Measurements from ENCODE around the gene ETNPPL. TPM values are rescaled to one million over a fixed set of nuclear protein-coding genes. Genes with fewer than 3 reads are reported as not detected.

Gene ETNPPL
- total and polyA plus RNA-seq, 9 of the 15 experiments (the other 6 are each of a cell fraction or from before 2014, with no cell fraction given): 0.06 to 0.14 TPM; not detected in 7

DNA sequence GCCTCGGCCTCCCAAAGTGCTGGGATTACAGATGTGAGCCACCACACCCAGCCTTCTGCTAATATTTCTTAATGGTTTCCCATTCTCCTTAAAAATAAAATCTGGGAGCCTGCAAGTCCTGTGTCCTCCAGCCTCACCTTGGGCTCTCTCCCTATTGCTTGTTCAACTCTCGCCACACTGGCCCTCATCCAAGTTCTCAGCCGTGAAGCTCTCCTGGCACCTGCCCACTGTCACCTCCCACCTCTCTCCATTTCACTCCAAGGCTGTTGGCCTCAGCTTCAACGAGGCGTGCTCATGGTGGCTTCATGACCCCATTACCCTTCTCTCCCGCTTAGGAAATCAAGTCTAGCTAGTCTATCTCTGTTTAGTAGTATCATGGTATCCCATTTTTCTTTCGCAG lies 9.5 kb upstream of the ETNPPL start:
- intact Hi-C loops (cut with micrococcal nuclease): no loop called here
- H3K79me2 ChIP-seq (ENCODE audit: control insufficient read depth, insufficient read depth, low read length): no peaks in the 10 kb centered on the region
- H3K9me3 ChIP-seq (replicated peaks; ENCODE audit: control insufficient read depth, insufficient read depth, low read depth, low read length): no peaks in the 10 kb centered on the region
- POLR2A ChIA-PET: no interaction called here
- no peaks in the 10 kb centered on the region for H4K20me1 ChIP-seq (replicated peaks; ENCODE audit: control insufficient read depth, insufficient read depth, low read length)
- DNase-seq (ENCODE audit: extremely low read depth in 1 of 4, low spot score in 3 of 4) (no peak), ATAC-seq (no peak), FAIRE-seq (no peak)
- H3K27me3 ChIP-seq (ENCODE audit: control insufficient read depth in 2 of 2, insufficient read depth in 2 of 2, low read length in 2 of 2): peaks cover 8 to 28% of the 10 kb centered on the region in 2 experiments; a peak in 4 of 5 replicates
- no peak overlapping the region for H2AFZ ChIP-seq (ENCODE audit: low read depth, low read length)
- no peaks in the 10 kb centered on the region for H3K36me3 ChIP-seq (ENCODE audit: control insufficient read depth, insufficient read depth, low read length)
- H3K27ac ChIP-seq (ENCODE audit: extremely low read depth, low read depth, low read length): no peak overlapping the region
- TF ChIP-seq, protein P1, sequence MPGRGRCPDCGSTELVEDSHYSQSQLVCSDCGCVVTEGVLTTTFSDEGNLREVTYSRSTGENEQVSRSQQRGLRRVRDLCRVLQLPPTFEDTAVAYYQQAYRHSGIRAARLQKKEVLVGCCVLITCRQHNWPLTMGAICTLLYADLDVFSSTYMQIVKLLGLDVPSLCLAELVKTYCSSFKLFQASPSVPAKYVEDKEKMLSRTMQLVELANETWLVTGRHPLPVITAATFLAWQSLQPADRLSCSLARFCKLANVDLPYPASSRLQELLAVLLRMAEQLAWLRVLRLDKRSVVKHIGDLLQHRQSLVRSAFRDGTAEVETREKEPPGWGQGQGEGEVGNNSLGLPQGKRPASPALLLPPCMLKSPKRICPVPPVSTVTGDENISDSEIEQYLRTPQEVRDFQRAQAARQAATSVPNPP (IDR thresholded peaks at IDR 0.05; ENCODE audit: borderline replicate concordance, insufficient read depth, insufficient read length): no peak
- TF ChIP-seq, protein P2, sequence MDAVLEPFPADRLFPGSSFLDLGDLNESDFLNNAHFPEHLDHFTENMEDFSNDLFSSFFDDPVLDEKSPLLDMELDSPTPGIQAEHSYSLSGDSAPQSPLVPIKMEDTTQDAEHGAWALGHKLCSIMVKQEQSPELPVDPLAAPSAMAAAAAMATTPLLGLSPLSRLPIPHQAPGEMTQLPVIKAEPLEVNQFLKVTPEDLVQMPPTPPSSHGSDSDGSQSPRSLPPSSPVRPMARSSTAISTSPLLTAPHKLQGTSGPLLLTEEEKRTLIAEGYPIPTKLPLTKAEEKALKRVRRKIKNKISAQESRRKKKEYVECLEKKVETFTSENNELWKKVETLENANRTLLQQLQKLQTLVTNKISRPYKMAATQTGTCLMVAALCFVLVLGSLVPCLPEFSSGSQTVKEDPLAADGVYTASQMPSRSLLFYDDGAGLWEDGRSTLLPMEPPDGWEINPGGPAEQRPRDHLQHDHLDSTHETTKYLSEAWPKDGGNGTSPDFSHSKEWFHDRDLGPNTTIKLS (IDR thresholded peaks at IDR 0.05; ENCODE audit: borderline replicate concordance, low read depth): no peak
- TF ChIP-seq RAD21 (CRISPR knock-in tag; conservative IDR thresholded peaks at IDR 0.05 in 1 of 2, IDR thresholded peaks at IDR 0.05 in 1 of 2) (no peak), CREM (IDR thresholded peaks at IDR 0.05; ENCODE audit: low read depth) (no peak)
- TF ChIP-seq, protein P3, sequence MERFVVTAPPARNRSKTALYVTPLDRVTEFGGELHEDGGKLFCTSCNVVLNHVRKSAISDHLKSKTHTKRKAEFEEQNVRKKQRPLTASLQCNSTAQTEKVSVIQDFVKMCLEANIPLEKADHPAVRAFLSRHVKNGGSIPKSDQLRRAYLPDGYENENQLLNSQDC (CRISPR knock-in tag; IDR thresholded peaks at IDR 0.05): no peak
- H3K9me1 ChIP-seq (ENCODE audit: control insufficient read depth, insufficient read depth, low read length): no peaks in the 10 kb centered on the region
- no peaks in the 10 kb centered on the region for H3K4me1 ChIP-seq (replicated peaks in 1 of 2; ENCODE audit: control insufficient read depth in 2 of 2, insufficient read depth in 2 of 2, low read length in 2 of 2)
- no TSS peak for BruUV-seq (replicated peaks)
- WGBS (ENCODE audit: insufficient coverage, low coverage, missing lambda C conversion rate): 4% methylated on average over 7 of the region's 7 CpGs
- no peak overlapping the region for H3K4me2 ChIP-seq (ENCODE audit: insufficient read depth, low read length)
- no peak overlapping the region for H3K9ac ChIP-seq (ENCODE audit: insufficient read depth in 1 of 2, low read depth in 2 of 2, low read length in 2 of 2)
- no peak overlapping the region for H3K4me3 ChIP-seq
- in situ Hi-C loops (cut with MboI): no loop called here
- CTCF ChIA-PET (ENCODE audit: low intra/inter-chr PET ratio): no interaction called here
